ENCODE measurements around the gene AXDND1.

The AXDND1 gene

GRCh38 chr1:179558078-179558477, 192.3 kb downstream of the AXDND1 start:
- Mint-ChIP-seq H3K4me3 (no peak overlapping the region), H3K27ac (no peak overlapping the region), H3K4me1 (no peaks in the 10 kb centered on the region), H3K36me3 (ENCODE audit: low read depth) (no peaks in the 10 kb centered on the region), H3K9me3 (no peaks in the 10 kb centered on the region), H3K27me3 (ENCODE audit: low read depth, poor library complexity) (no peaks in the 10 kb centered on the region)
- TF ChIP-seq, protein P1, sequence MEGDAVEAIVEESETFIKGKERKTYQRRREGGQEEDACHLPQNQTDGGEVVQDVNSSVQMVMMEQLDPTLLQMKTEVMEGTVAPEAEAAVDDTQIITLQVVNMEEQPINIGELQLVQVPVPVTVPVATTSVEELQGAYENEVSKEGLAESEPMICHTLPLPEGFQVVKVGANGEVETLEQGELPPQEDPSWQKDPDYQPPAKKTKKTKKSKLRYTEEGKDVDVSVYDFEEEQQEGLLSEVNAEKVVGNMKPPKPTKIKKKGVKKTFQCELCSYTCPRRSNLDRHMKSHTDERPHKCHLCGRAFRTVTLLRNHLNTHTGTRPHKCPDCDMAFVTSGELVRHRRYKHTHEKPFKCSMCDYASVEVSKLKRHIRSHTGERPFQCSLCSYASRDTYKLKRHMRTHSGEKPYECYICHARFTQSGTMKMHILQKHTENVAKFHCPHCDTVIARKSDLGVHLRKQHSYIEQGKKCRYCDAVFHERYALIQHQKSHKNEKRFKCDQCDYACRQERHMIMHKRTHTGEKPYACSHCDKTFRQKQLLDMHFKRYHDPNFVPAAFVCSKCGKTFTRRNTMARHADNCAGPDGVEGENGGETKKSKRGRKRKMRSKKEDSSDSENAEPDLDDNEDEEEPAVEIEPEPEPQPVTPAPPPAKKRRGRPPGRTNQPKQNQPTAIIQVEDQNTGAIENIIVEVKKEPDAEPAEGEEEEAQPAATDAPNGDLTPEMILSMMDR (IDR thresholded peaks at IDR 0.05): no peak
- no peak for DNase-seq

- peaks cover 65% of the 10 kb centered on the region for H3K27me3 Mint-ChIP-seq (ENCODE audit: low read depth, poor library complexity)
- H3K9me3 Mint-ChIP-seq: peaks cover 10% of the 10 kb centered on the region
- H3K36me3 Mint-ChIP-seq (ENCODE audit: low read depth): no peaks in the 10 kb centered on the region
- TF ChIP-seq, protein P1 (IDR thresholded peaks at IDR 0.05): no peak
- peaks cover 5% of the 10 kb centered on the region for H3K4me1 Mint-ChIP-seq
- peak within 1 kb of the TSS; percentile 72 for H3K4me3 Mint-ChIP-seq
- DNase-seq: peak; percentile 60
- H3K27ac Mint-ChIP-seq: no peak within 1 kb of the TSS
These were observed 209.9 kb downstream of the AXDND1 start, which contains the start of gene NPHS2 for GRCh38 chr1:179575497-179576314. Gene NPHS2 (minus strand): TSS chr1:179575948. CDS start chr1:179575864, 84 bp downstream.

- DNase-seq: no peak
- no peaks in the 10 kb centered on the region for H3K36me3 Mint-ChIP-seq (ENCODE audit: low read depth)
- peak overlapping the region; percentile 72 for H3K4me3 Mint-ChIP-seq
- TF ChIP-seq, protein P1 (IDR thresholded peaks at IDR 0.05): no peak
- peaks cover 4% of the 10 kb centered on the region for H3K9me3 Mint-ChIP-seq
- peaks cover 65% of the 10 kb centered on the region for H3K27me3 Mint-ChIP-seq (ENCODE audit: low read depth, poor library complexity)
- H3K27ac Mint-ChIP-seq: no peak overlapping the region
- H3K4me1 Mint-ChIP-seq: peaks cover 5% of the 10 kb centered on the region
These were observed 210.7 kb downstream of the AXDND1 start for GRCh38 chr1:179576509-179576908.

GRCh38 chr1:179583771-179584320, 218.1 kb downstream of the AXDND1 start:
- H3K4me3 Mint-ChIP-seq: no peak overlapping the region
- no peaks in the 10 kb centered on the region for H3K36me3 Mint-ChIP-seq (ENCODE audit: low read depth)
- peaks cover 4% of the 10 kb centered on the region for H3K4me1 Mint-ChIP-seq
- H3K27me3 Mint-ChIP-seq (ENCODE audit: low read depth, poor library complexity): peaks cover 21% of the 10 kb centered on the region
- H3K27ac Mint-ChIP-seq: no peak overlapping the region
- TF ChIP-seq, protein P1 (IDR thresholded peaks at IDR 0.05): no peak
- DNase-seq: no peak
- H3K9me3 Mint-ChIP-seq: no peaks in the 10 kb centered on the region

DNA sequence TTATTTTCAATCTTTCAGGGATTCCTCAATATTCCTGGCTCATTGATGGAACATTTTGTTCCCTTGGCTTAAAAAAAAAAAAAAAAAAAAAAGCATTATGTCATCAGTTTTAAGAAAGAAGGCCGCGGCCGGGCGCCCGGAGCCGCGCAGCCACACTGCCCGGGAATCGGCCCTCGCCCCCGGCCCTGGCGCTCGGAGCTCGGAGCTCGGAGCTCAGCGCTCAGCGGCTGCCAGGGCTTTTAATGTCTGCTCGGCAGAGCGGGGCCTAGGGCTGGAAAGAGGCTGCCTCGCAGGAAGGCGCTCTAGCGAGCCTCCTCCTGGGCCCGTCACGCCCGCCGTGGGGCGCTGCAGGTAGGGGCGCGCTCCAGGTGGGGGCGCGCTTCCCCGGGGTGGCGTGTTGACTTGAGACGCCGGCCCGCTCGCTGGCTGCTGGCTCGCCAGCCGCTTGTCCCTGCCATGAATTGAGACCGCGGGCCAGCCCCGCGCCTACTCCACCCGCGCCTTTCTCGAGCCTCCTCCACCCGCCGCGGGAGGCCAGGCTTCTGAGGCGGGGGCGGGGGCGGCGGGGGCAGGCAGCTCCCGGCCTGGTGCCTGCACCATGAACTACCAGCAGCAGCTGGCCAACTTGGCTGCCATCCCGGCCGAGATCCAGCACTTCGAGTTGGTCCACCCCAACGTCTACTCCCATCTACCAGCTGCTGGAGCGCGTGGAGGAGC, 220.5 kb downstream of the AXDND1 start:
- Mint-ChIP-seq H3K9me3 (no peaks in the 10 kb centered on the region), H3K27ac (no peak overlapping the region), H3K36me3 (ENCODE audit: low read depth) (no peaks in the 10 kb centered on the region), H3K4me1 (peaks cover 4% of the 10 kb centered on the region), H3K4me3 (peak overlapping the region; percentile 76), H3K27me3 (ENCODE audit: low read depth, poor library complexity) (peaks cover 15% of the 10 kb centered on the region)
- TF ChIP-seq, protein P1 (IDR thresholded peaks at IDR 0.05): peak; percentile 62
- peak; percentile 79 for DNase-seq
